SJCRH30 (cell line): ENCODE measurements around the gene KIF1A. TPM values are rescaled to one million over a fixed set of nuclear protein-coding genes. Genes with fewer than 3 reads are reported as not detected.
"Not testable (repeated sequence)": the region's sequence is repeated elsewhere in the genome, so short reads cannot be mapped to it uniquely, and the experiment has no call there.

ENCODE experiments used
- DNase-seq, 2 experiments: peaks; one replicate each; pipeline ENCODE4 v3.0.0-alpha.2; 2015 to 2020
- H3K27ac ChIP-seq: fragments of 250-450 bp; sonication (Bioruptor Pico); 2 replicates; pipeline ENCODE4 v1.5.1; 2020; ENCODE audit warnings: mild to moderate bottlenecking, moderate library complexity
- H3K27me3 ChIP-seq: fragments of 250-450 bp; sonication (Bioruptor Pico); 2 replicates; pipeline ENCODE4 v1.5.1; 2020; ENCODE audit warnings: mild to moderate bottlenecking, moderate library complexity
- H3K36me3 ChIP-seq: fragments of 250-450 bp; sonication (Bioruptor Pico); 2 replicates; pipeline ENCODE4 v1.5.1; 2020; ENCODE audit warnings: mild to moderate bottlenecking, moderate library complexity
- H3K4me1 ChIP-seq: fragments of 250-450 bp; sonication (Bioruptor Pico); 2 replicates; pipeline ENCODE4 v1.5.1; 2020; ENCODE audit warnings: mild to moderate bottlenecking, moderate library complexity
- H3K4me3 ChIP-seq: fragments of 250-450 bp; sonication (Bioruptor Pico); 2 replicates; pipeline ENCODE4 v1.5.1; 2020; ENCODE audit warnings: mild to moderate bottlenecking, moderate library complexity
- H3K9me3 ChIP-seq: fragments of 250-450 bp; sonication (Bioruptor Pico); replicated peaks from 2 replicates; pipeline ENCODE4 v1.5.1; 2020; ENCODE audit warnings: mild to moderate bottlenecking, moderate library complexity
- total RNA-seq: library from RNA; depleted of rRNA; stranded (reverse); fragments of >200 nt; shearing (Covaris generic); gene quantifications from 2 replicates; pipeline ENCODE4 v1.2.3, GENCODE V29; 2014

Gene KIF1A
- total RNA-seq, 1 experiment from 2014 or later: 3.7 TPM

DNA sequence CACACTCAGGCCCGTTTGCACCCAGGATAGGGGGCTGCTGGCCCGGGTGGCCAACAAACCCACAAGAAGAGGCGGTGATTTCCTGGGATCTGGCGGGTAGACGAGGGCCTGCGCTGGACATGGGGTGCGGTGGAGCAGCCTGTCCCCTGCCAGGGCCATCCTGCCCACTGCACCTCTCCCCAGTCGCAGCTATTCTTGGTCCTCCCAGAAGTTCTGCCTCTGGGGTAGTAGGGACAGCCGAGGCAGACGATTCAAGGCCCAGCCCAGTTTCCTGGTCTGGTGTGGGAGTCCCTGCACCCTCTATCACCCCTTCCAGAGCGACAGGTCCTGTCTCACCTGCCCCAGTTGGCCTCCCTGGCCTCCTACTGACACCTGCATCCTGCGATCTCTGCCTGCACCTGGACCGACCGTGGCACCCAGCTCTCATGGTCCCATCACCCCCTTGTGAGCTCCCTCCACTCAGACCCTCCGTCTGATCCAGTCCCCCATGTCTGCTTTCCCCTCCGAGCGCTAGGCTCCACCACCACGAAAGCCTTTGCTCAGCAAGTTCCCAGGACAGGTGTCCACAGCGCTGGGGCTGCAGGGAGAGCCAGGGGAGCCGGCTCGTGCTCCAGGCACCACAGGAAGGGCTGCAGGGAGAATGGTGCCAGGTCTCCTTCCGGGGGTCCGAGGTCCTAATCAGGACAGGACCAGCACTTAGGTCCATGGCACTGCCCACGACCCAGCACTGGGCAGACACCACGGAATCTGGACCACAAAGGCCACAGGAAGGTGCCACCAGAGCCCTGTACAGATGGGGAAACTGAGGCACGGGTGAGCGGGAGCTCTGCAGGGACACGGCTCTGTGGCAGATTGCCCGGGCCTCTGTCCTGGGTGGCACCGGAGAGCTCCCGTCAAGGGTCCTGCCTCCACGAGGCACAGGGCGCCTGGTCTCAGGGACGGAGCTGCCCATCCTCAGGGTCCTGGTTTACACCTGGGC, 127.1 kb downstream of the KIF1A start:
- H3K9me3 ChIP-seq, H3K27me3 ChIP-seq, H3K4me1 ChIP-seq, H3K36me3 ChIP-seq, DNase-seq, H3K27ac ChIP-seq, H3K4me3 ChIP-seq: not testable (repeated sequence)

- H3K27ac ChIP-seq, H3K36me3 ChIP-seq, DNase-seq, H3K4me1 ChIP-seq, H3K4me3 ChIP-seq, H3K27me3 ChIP-seq, H3K9me3 ChIP-seq: not testable (repeated sequence)
These were observed 128.2 kb downstream of the KIF1A start, which contains the start of gene AQP12A for GRCh38 chr2:240691631-240692420. AQP12A (plus strand) TSS chr2:240691866; CDS start chr2:240691914, 48 bp downstream.

GRCh38 chr2:240691075-240691427, 129.0 kb downstream of the KIF1A start:
- not testable (repeated sequence) for H3K4me1 ChIP-seq, DNase-seq, H3K36me3 ChIP-seq, H3K27ac ChIP-seq, H3K9me3 ChIP-seq, H3K4me3 ChIP-seq, H3K27me3 ChIP-seq

- H3K27me3 ChIP-seq: peaks cover 14% of the 10 kb centered on the region
- DNase-seq, H3K9me3 ChIP-seq, H3K27ac ChIP-seq, H3K36me3 ChIP-seq, H3K4me1 ChIP-seq, H3K4me3 ChIP-seq: not testable (repeated sequence)
These were observed 129.5 kb downstream of the KIF1A start for GRCh38 chr2:240690421-240691074.

GRCh38 chr2:240689975-240690374, 130.0 kb downstream of the KIF1A start:
- no peaks in the 10 kb centered on the region for H3K4me1 ChIP-seq
- H3K27ac ChIP-seq: no peak overlapping the region
- no peaks in the 10 kb centered on the region for H3K36me3 ChIP-seq
- peaks cover 15% of the 10 kb centered on the region for H3K27me3 ChIP-seq
- no peak for DNase-seq
- H3K4me3 ChIP-seq: no peak overlapping the region
- H3K9me3 ChIP-seq: no peaks in the 10 kb centered on the region

- Histone ChIP-seq H3K36me3 (no peaks in the 10 kb centered on the region), H3K27ac (no peak overlapping the region), H3K9me3 (no peaks in the 10 kb centered on the region), H3K27me3 (peaks cover 15% of the 10 kb centered on the region), H3K4me3 (no peak overlapping the region), H3K4me1 (no peaks in the 10 kb centered on the region)
- DNase-seq: no peak
These were observed 131.5 kb downstream of the KIF1A start for GRCh38 chr2:240688553-240688919.

DNA sequence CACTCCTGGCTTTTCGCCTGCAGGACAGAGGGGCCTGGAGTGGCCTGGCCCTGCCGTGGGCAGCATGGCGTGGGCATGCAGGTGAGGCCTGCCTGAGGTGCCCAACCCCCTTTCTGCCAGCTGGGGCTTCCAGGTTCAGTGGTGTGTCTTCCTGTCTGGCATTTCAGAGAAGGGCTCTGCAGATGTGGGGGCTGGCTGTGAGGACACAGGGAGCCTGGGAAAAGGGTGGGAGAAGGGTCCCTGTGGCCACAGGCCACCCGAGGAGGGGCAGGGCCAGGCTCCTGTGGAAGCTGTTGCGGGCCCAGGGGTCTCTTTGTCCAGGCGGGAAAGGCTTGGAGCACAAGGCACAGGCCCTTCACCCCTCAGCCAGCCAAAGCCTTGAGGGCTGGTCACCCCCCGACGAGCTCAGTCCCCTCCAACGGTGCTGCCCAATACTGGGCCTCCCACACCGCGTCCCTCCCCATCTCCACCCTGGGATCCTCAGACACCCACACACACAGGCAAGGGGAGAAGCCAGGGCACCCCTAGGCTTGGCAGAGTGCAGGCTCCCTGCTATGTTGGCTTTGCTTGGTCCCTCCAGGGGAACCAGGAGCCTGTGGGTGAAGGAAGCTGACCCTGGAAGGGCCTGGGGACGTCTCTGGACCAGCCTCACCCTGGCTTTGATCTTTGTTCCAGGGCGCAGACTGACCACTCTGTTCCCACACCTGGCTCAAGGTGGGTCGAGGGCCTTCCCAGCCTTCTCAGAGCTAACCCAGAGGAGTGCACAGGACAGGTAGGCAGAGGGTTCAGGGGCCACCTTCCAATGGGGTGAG, 132.1 kb downstream of the KIF1A start:
- peaks cover 15% of the 10 kb centered on the region for H3K27me3 ChIP-seq
- DNase-seq: no peak
- no peaks in the 10 kb centered on the region for H3K9me3 ChIP-seq
- H3K36me3 ChIP-seq: no peaks in the 10 kb centered on the region
- H3K4me1 ChIP-seq: no peaks in the 10 kb centered on the region
- H3K27ac ChIP-seq: no peak overlapping the region
- no peak overlapping the region for H3K4me3 ChIP-seq

DNA sequence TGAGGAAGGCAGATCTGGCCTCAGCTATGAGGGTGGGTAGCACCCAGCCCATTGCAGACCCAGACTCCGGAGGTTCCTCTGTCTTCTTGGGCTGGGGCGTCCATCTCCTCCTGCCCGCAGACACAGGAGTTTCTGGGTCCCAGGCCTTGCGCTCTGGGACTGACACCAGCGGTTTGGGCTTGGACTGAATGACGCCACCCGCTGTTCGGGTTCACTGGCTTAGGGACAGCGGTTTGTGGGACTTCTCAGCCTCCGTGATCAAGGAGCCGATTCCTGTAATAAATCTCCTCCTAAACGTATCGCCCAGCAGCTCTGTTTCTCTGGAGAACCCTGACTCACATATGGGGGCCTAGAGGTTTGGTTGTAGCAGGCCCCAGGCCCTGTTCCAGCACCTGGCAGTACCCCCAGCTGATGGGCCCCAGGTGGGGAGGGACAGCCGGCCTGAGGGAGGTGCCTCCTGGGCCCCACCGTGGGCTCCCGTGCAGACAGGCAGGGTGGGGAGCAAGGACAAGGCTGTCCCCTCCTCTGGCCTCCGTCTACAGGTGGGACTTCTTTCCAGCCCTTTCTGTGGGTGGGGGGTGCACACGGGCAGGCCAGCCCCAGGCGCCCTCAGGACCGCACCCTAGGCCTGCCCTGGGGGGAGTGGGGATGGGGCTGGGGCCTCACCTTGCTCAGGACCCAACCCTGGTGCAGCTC, 132.8 kb downstream of the KIF1A start:
- DNase-seq: no peak
- H3K4me3 ChIP-seq: no peak overlapping the region
- H3K27me3 ChIP-seq: peaks cover 15% of the 10 kb centered on the region
- no peaks in the 10 kb centered on the region for H3K9me3 ChIP-seq
- H3K4me1 ChIP-seq: no peaks in the 10 kb centered on the region
- H3K27ac ChIP-seq: no peak overlapping the region
- H3K36me3 ChIP-seq: no peaks in the 10 kb centered on the region

DNA sequence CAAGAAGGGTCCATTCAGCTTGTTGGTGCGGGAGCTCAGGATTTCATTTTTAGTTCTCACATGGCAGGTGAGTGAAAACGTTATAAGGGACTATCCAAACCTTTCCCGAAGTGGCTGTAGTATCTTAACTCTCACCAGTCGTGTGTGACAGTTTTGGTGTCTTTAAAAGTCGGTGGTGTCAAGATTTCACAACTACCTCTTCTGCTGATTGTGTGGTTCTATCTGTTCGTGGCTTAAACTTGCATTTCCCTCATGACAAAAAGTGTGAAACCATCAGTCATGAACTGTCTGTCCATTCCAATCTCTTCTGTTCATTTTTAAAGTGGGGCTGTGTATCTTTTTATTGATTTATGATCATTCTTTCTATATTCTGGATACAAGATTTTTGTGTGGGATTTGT, 133.6 kb downstream of the KIF1A start:
- Histone ChIP-seq H3K27ac (no peak overlapping the region), H3K4me3 (no peak overlapping the region), H3K36me3 (no peaks in the 10 kb centered on the region), H3K4me1 (no peaks in the 10 kb centered on the region), H3K27me3 (peaks cover 15% of the 10 kb centered on the region), H3K9me3 (no peaks in the 10 kb centered on the region)
- no peak for DNase-seq

- Histone ChIP-seq H3K36me3 (no peaks in the 10 kb centered on the region), H3K27me3 (peaks cover 15% of the 10 kb centered on the region), H3K27ac (no peak overlapping the region), H3K4me3 (no peak overlapping the region), H3K9me3 (no peaks in the 10 kb centered on the region), H3K4me1 (no peaks in the 10 kb centered on the region)
- no peak for DNase-seq
These were observed 134.1 kb downstream of the KIF1A start for GRCh38 chr2:240685771-240686371.

DNA sequence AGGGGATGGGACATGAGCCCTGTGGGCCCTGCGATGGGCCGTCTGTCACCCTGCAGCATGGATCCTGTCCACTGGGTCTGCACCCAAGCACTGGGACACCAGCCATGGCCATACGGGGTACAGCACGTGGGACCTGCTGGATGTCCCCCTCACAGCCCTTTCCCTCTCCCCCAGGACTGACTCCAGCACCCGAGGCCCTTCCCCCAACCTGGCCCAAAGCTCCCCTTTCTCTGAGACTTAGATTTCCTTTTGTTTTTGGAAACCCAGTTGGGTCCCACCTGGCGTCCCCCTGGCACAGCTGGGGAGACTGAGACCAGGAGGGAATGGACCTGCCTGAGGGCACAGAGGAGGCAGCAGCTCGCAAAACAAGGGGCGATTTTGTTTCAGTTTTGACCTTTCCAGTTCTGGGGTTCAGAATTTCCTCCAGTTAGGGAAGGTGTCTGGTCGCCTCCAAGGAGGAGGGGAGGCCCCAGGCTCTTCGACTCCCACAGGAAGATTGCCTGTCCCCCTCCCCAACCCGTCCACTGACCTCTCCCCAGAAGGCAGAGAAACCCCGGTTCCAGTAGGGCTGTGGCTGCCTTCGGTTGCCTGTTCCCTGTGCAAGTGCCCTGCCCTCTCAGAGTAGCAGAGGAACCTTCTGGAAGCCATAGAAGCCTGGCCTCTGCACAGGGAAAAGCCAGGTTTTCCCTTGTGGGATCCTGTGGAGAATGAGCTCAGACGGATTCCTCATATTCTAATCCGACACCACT, 135.9 kb downstream of the KIF1A start:
- not testable (repeated sequence) for H3K9me3 ChIP-seq, H3K4me1 ChIP-seq, H3K4me3 ChIP-seq, DNase-seq, H3K36me3 ChIP-seq, H3K27ac ChIP-seq
- H3K27me3 ChIP-seq: peaks cover 15% of the 10 kb centered on the region

- not testable (repeated sequence) for H3K9me3 ChIP-seq, H3K36me3 ChIP-seq, H3K4me3 ChIP-seq, DNase-seq, H3K27ac ChIP-seq, H3K4me1 ChIP-seq
- H3K27me3 ChIP-seq: peaks cover 15% of the 10 kb centered on the region
These were observed 136.6 kb downstream of the KIF1A start for GRCh38 chr2:240683329-240683979.
